NCI-H2227 (cell line): ENCODE measurements around the gene KAZN.

Experiments used
- DNase-seq: peaks from one replicate; lab custom pipeline; 2025; ENCODE audit not compliant: unreplicated experiment; lab: John Stamatoyannopoulos, UW

Gene KAZN

DNA sequence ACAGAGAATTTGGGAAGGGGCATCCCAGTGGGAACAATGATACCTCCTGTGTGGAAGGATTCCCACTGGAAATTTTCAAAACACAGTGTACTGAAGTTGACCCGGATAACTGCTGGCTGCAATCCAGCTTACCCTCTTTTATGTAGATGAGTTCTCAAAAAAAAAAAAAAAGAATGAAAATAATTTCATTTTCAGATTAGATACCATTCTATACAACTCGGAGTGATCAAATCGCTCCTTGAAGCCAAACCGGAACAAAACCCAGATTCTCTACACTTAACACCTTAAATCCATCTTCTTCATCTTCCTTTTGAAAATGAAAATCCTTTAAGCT lies 69.1 kb downstream of the KAZN start:
- DNase-seq: no peak

GRCh38 chr1:14668538-14668937 lies 70.1 kb downstream of the KAZN start:
- DNase-seq: no peak

GRCh38 chr1:14672005-14672404 lies 73.5 kb downstream of the KAZN start:
- DNase-seq: no peak

GRCh38 chr1:14674030-14674429 lies 75.5 kb downstream of the KAZN start:
- DNase-seq: no peak

- DNase-seq: no peak
Measured at GRCh38 chr1:14676400-14676799, 77.9 kb downstream of the KAZN start.

GRCh38 chr1:14677292-14677971 lies 78.9 kb downstream of the KAZN start:
- no peak for DNase-seq

- no peak for DNase-seq
Measured at GRCh38 chr1:14678011-14678638, 79.6 kb downstream of the KAZN start.

GRCh38 chr1:14679027-14679688 lies 80.7 kb downstream of the KAZN start:
- DNase-seq: no peak

DNA sequence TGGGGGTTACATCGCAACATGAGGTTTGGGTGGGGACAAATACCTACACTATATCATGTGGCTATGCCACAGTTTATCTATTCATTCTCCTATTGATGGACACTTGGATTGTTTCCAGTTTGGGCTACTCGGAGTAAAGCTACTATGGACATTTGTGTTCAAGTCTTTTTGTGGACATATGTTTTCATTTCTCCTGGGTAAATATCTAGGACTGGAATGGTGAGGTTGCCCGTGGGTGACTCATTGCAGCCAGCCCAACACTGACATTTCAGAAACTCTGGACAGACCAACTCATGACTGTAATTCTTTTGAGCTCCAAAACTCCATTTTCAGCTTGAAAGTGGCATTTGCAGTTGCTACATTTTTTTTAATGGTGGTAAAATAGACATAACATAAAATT lies 82.7 kb downstream of the KAZN start:
- DNase-seq: no peak

- DNase-seq: peak; percentile 59
Measured at GRCh38 chr1:14682941-14683621, 84.6 kb downstream of the KAZN start.

DNA sequence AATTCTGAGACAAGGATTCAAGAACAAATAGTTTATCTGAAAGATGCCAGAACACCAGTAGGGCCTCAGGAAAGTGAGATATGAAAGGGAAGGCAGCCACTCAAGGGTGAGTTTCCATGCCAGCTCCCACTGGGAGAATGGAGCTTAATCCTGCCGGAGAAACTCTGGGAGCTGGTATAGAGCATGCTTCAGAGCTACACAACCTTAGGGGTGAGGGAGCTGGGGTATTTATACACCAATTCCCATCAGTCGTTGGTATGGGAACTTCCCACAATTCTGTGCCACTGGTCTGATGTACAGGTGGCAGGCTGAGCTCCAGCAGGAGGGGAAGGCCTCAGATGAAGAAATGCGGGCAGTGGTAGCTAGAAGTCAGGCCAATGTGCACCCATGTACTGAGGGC lies 86.6 kb downstream of the KAZN start:
- no peak for DNase-seq

DNA sequence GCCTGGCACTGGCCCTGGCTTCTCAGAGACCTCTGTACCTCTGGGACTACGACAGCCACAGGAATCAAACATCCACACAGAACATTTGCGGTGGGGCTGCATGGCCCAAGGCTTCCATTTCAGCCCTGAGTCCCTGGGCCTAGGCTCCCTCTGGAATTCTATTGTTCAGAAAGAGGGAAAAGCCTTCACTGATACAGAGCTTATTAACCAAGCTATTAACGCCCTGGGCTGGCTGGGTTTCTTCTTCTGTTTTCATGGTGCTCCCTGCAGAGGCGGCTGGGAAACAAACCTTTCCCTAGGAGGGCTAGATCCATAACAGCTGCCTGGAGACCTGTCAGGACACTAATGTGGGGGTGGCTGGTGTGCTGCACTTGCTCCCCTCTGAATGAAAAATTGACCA lies 88.2 kb downstream of the KAZN start:
- DNase-seq: no peak

DNA sequence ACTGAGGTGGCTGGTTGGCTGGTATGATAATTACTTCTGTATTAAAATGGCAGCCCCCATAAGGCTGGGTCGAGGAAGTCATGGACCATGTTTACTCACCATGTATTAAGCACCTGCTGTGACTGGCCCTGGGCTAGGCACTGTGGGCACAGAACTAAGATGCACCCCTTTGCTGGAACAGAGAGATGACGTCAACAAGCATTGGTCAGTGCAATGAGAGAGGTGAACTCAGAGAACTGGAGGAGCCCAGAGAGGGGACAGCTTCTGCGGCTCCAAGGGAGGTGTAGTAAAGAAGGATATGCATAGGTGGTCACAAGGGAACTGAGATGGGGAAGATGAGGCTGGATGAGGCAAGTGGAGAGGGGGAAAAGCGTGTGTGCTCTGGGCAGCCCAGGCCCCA lies 88.7 kb downstream of the KAZN start:
- no peak for DNase-seq

DNA sequence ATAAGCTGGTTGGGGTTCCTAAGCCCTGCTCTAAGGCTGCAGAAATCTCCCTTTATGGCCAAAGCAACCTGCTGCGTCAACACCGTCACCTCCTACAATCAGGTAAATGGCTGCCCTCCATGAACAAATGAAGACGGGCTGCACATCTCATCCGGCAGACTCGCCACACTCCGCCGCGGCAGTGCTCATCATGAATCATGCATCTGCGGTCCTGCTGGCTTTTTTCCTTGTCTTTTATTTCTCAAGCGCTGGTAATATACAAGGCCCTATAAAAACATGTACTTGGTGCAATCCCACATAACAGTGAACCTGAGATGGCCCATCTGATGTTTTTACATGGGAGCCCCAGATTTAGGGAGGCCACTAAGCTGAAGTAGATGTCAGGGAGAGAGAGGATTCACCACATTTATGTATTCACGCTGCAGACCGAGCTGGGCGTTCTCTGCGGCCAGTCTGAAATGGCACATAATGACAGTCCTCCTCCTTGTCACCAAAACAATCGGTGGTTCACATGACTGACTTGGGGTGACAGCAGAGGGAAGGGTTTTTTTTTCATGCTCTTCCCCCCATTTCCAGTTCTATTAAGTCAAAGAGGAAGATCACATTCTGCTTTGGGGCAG lies 91.6 kb downstream of the KAZN start:
- peak; percentile 46 for DNase-seq

GRCh38 chr1:14693949-14694348 lies 95.5 kb downstream of the KAZN start:
- no peak for DNase-seq

DNA sequence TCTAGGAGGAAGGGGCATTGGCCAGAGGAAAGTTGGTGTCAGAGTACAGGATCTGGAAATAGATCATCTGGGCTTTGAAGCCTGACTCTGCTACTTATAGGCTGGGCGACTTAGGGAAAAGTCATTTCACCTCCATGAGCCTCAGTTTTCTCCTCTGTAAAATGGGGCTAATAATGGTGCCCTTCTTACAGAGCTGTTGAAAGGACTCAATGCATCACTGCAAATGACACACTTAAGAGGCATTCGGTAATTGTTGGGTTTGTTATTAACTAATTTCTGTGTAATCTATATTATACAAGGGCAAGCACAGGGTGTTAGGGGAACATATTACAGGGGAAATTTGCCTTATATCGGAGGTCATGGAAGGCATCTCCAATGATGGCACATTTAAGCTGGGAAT lies 96.1 kb downstream of the KAZN start:
- no peak for DNase-seq

- no peak for DNase-seq
Measured at GRCh38 chr1:14696761-14697160, 98.3 kb downstream of the KAZN start.

- no peak for DNase-seq
Measured at GRCh38 chr1:14697353-14697752, 98.9 kb downstream of the KAZN start.

DNA sequence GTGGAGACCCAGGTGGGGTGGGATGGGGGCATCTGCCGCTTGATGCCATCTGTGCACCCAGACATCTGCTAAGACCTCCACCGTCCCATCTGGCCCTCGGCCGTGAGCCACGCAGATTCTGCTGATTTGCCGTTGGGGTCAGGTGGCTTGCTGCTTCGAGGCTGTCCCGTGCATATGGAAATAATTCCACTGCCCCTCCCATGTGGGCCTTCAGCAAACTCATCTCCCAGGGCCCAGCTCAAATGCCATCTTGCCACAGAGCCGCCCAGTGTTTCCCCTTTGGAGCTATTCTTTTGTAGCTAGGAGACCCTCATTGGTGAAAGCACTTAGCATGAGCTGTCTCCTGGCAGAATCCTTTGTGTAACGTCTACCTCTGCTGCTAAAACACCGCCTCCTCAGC lies 99.8 kb downstream of the KAZN start:
- DNase-seq: no peak

DNA sequence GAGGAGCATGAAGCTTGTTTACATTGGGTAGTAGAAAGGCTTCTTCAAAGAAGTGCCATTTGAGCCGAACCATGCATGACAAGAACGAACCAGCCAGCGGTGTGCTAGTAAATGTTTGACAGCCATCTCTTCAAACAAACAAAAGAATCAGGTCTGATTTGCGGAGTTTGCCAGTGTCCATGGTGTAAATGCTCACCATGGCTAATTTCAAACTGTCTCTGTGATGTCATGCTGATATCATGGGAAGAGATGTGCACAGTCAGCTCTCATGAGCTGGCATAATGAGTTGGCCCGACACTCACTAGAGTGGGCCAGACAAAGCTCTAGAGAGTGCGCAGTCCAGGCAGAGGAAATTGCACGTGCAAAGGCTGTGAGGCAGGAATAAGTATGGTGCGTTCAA lies 101.1 kb downstream of the KAZN start:
- no peak for DNase-seq

DNA sequence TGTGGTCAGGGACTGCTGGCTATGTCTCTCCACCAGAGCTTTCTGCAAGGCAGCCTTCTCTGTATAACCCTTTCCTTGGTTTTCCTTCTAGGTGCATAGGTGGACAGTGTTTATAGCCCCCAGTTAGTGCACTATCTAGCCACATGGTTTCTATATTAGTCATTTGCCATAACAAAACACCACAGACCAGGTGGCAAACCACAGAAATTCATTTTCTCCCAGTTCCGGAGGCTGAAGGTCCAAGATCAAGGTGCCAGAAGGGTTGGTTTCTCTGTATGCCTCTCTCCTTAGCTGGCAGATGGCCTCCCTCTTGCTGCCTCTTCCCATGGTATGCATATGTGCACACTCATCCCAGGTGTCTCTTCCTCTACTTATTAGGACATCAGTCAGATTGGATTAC lies 106.4 kb downstream of the KAZN start:
- DNase-seq: no peak

DNA sequence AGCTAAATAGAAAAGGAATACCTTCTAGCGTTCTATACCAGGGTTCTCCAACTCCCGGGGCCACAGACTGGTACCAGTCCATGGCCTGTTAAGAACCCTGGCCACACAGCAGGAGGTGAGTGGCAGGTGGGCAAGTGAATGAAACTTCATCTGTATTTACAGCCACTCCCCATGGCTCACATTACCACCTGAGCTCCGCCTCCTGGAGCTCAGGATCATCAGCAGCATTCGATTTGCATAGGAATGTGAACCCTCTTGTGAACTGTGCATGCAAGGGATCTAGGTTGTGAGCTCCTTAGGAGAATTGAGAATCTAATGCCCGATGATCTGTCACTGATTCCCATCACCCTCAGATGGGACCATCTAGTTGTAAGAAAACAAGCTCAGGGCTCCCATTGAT lies 107.3 kb downstream of the KAZN start:
- DNase-seq: no peak
